ENCODE data around the gene CSNK1D.

DNA sequence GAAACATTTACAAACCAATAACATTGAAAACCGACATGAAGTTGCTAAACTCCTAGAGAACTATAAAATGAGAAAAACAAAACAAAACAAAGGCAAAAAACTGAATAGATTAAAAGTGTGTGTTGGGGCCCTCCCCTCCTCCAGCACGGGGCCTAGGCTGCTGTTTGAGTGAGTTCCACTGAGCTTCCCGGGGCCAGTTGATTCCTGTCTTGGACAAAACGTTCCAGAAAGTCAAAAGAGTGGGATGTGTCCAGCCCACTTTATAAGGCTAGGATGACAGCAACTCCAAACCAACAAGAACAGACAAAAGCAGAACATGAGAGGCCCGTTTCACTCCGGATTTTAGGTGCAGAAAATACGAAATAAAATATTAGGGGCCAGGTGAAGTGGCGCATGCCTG lies 11.6 kb upstream of the CSNK1D start:
- no peak for TF ChIP-seq POLR2A (IDR thresholded peaks at IDR 0.05; ENCODE audit: low read depth, low read length)
- TF ChIP-seq TAF1 (IDR thresholded peaks at IDR 0.05; ENCODE audit: low read depth, low read length) = no peak
- no peak for TF ChIP-seq POLR2AphosphoS5 (IDR thresholded peaks at IDR 0.05; ENCODE audit: low read depth, low read length)
- TF ChIP-seq PAX5 (IDR thresholded peaks at IDR 0.05; ENCODE audit: insufficient read depth, low read length, severe bottlenecking) = no peak

Data from GM12891 (cell line).